Amniotic stem cell (primary cell): ENCODE data around the gene ATP6V0A1.

ENCODE experiments used
- DNase-seq: peaks from one replicate; lab custom pipeline; 2025; lab: John Stamatoyannopoulos, UW

The ATP6V0A1 gene

DNA sequence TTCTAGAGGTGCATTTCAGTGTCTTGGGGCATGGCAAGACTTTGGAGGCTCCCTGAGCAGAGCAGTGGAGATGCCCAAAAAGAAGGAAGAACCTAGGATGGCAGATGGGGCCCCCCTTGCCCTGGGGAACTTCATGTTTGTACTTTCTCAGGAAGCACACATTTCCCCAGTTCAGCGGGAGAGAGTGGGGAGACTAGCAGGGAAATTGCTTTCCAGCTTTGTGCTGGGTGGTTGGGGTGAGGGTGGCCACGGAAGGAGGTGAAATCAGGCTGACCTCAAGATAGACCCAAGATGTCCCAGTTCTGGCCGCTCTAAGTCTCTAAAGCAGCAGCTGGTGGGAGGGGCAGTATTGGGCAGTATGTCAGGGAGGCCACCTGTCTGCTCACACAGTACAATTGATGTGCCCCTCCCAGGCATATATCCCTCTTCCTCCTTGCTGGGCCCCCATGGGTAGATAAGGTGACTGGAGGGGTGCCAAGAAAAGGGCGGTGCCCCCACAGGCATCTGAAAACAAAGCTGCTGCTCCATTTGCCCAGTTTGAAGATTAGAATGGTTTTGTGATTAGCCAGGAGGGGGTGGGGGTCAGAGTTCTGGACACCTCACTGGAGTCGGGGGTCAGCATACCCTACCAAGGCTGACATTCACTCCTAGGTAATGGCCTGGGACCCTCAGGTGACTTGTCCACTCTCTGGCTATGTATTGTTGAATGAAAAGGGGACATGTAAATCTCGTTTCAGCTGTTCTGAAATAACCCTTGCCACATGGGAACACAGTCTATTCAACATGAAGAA lies 60.3 kb downstream of the ATP6V0A1 start:
- DNase-seq, result no peak

DNA sequence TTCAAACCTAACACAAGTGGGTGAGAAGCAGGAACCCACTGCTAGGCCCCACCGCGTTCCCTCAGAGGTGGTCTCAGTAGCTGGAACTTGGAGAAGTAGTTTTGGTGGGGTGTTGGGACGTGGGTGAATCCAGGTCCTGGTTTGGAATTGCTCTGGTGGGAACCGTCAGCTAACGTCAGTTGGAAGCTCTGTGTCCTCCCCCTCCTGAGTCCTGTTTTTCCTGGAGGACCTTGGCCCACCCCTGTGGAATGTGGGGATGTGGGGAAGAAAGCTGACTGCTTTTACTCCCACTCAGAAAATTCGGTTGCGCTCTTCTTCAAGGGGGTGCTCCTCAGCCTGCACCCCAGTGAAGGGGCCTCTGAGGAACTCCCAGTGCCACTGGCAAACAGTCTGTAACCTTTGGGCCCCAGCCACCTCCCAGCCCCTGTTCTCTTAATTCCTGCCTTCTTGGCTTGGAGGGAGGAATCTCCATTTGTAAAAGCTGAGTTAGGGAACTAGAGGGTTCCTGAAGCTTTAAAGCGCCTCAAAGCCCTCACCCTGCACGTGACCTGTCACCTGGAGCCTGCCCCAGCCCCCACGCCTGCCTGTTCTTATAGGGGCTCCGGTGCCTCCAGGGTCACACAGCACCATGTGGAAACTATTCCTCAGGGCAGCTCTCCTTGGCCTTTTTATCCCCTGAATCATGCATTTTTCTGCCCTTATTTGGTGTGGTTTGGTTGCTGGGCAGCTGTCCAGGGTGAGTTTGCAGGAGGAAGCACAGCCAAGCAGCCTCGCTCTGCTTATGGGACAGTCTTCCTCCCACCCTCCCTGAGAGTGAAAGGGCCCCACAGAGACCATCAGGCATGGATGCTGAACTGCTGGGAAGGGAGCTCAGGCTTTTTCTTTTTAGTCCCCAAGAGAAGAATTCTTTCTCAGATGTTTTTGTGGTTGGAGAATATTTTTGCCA lies 61.1 kb downstream of the ATP6V0A1 start:
- peak; percentile 92 for DNase-seq

DNA sequence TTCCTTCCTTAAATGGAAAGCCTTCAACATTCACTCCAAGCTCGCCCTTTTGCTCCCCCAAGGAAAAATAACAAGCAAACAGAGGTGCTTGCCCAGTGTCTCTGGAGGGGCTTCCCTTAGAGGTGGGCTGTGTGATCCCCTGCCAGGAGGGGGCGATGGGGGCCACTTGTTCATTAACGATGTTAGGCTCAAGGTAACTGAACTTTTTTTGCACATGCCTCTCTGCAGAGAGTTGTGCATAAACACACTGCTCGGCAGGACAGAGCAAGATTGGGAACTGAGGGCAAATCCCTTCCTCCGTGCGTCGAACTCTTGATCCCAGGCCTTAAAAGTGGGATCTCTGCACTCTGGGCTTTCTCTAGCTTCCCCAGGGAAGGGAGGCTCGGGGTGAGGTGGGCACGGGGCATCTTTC lies 61.9 kb downstream of the ATP6V0A1 start:
- no peak for DNase-seq

DNA sequence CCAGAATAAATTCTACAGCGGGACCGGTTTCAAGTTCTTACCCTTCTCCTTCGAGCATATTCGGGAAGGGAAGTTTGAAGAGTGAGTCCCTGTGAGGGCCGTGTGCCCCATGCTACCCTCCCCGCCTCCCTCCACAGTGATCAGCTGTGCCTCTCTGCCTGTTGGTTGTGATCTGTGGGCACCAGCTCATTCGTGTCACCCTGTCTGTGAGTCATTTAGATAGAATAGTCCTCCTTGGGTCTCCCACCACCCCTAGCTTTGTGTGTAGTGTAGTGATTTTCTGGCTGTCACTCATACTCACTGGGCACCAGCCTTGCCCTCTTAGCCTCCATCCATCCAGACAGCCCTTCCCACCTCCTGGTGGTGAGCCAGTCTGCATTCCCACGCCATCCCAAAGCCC lies 62.4 kb downstream of the ATP6V0A1 start:
- no peak for DNase-seq

DNA sequence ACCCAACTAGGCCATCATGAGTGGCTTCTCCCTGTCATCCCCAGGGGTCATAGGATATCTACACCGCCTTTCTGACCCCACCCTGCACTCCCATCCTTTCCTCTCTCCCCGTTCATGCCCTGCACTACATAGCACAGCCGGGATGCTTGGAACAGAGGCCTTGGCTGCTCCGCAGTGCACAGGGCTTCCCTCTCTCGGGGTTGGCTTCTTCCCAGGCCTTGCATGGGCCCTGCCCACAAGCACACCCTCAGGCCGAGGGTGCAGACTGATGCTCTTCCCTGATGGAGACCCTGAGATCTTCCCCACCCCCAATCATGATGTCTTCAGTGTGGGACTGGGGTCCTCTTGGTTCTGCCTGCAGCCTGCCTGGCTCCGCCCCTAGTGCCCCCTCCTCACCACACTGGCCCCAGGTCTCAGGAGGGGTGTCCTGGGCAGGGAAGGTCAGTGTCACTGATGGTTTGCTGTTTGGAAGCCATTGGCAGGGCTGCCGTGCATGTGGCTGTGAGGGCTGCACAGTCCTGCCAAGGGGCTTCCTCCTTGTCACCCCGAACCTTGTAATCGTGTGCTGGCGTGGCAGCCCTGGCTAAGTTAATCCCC lies 63.1 kb downstream of the ATP6V0A1 start:
- DNase-seq, result no peak

DNA sequence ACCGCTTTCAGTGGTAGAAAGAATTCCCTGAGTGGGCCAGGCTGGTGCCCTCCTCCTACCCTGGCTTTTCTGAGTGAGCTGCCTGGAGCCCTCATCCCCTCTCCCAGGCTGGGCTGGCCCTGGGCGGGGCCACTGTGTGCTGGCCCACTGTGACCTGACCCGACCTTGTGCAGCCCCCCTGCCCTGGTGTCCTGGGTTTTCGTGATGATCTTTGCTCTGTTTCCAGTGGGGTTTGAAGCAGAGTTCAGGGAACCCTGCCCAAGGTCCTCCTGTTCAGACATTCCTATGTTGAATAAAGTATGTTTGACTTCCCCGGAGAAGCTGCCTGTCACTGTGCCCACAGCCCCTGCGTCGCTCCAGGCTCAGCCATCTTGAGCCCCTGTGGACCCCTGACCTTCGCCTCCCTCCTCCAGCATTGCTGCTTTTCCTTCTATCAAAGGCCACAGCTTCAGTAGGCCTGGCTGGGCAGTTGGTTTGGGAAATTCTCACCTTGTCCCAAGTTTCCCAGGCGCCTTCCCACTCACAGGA lies 63.6 kb downstream of the ATP6V0A1 start:
- DNase-seq, result no peak

DNA sequence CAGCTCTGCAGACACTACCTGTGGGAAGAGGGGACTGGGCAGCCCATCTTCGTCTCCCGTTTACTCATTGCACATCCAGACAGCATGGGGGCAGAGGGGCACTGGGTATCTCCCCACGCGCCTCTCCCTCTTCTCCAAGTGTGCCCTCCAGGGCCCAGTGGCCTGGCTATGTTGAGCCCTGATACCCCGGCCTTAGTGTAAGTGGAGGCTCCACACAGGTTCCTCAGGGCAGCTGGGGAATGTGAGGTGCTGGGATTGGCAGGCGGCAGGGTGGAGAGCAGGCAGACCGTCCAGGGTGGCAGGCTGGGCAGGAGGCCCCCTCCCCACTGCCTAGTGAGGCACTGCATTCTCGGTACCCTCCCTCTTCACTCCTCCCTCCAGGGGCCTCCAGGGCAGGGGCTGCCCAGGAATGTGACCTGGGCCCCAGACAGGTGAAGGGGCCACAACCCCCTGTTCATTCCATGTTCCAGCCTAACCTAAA lies 64.2 kb downstream of the ATP6V0A1 start:
- DNase-seq, result no peak

DNA sequence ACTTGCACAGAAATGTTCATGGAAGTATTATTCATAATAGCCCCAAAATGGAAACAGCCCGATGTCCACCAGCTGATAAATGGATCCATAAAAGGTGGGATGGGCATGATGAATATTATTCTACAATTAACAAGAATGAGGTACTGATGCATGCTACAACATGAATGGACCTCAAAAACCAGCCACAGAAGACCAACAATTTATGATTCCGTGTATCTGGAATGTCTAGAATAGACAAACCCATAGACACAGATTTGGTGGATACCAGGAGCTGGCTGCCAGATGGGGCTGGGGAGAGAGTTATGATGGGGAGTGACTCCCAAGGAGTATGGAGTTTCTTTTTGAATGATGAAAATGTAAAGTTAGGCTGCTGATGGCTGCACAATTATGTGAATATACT lies 66.5 kb downstream of the ATP6V0A1 start:
- DNase-seq, result no peak

DNA sequence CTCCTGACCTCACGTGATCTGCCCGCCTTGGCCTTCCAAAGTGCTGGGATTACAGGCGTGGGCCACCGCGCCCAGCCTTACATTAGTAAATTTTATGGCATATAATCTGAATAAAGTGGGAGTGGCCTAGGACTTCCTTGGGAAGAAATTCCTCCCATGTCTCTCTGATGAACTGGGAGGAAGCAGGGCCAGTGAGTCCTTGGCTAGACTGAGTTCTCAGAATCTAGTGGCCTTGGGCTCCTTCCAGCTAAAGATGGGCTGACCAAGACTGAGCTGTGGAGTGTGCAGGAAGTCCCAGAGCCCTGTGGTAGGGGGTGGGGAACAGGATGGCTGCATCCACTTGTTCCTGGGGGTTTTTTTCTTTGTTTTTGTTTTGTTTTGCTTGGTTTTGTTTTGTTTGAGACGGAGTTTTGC lies 67.4 kb downstream of the ATP6V0A1 start:
- no peak for DNase-seq

DNA sequence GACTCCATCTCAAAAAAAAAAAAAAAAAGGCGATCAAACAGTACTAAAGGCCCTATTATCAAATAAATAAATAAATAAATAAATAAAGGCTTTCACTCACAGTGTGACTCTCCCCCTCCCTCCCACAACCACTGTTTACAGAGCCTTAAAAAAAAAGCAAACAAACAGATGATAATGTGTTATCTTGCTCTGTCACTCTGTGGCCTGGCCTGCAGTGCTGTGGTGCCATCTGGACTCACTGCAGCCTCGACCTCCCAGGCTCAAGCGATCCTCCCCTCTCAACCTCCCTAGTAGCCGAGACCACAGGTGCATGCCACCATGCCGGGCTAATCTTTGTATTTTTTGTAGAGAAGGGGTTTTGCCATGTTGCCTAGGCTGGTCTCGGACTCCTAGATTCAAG lies 69.3 kb downstream of the ATP6V0A1 start:
- no peak for DNase-seq

DNA sequence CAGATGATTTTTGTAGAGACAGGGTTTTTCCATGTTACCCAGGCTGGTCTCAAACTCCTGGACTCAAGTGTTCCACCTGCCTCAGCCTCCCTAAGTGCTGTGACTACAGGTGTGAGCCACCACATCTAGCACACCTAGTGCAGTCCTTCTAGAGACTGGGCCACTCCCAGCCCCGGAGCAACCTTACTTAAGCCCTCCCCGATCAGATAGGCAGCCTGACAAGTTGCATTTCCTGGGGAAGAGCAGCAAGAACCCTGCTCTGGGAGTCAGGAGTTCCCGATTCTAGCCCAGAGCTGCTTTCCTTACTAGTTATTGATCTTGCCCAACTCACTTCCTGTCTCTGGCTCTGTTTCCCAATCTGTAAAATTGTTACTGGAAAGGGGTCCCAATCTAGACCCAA lies 70.4 kb downstream of the ATP6V0A1 start:
- no peak for DNase-seq

DNA sequence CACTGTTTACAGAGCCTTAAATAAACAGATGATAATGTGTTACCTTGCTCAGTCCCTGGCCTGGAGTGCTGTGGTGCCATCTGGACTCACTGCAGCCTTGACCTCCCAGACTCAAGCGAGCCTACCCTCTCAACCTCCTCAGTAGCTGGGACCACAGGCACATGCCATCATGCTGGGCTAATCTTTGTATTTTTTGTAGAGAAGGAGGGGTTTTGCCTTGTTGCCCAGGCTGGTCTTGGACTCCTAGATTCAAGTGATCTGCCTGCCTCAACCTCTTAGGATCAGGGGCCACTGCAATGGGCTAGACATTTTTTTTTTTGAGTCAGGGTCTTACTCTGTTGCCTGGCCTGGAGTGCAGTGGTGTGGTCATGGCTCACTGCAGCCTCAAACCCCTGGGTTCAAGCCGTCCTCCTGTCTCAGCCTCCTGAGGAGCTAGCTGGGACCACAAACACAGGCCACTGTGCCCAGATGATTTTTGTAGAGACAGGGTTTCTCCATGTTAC lies 72.3 kb downstream of the ATP6V0A1 start:
- no peak for DNase-seq

DNA sequence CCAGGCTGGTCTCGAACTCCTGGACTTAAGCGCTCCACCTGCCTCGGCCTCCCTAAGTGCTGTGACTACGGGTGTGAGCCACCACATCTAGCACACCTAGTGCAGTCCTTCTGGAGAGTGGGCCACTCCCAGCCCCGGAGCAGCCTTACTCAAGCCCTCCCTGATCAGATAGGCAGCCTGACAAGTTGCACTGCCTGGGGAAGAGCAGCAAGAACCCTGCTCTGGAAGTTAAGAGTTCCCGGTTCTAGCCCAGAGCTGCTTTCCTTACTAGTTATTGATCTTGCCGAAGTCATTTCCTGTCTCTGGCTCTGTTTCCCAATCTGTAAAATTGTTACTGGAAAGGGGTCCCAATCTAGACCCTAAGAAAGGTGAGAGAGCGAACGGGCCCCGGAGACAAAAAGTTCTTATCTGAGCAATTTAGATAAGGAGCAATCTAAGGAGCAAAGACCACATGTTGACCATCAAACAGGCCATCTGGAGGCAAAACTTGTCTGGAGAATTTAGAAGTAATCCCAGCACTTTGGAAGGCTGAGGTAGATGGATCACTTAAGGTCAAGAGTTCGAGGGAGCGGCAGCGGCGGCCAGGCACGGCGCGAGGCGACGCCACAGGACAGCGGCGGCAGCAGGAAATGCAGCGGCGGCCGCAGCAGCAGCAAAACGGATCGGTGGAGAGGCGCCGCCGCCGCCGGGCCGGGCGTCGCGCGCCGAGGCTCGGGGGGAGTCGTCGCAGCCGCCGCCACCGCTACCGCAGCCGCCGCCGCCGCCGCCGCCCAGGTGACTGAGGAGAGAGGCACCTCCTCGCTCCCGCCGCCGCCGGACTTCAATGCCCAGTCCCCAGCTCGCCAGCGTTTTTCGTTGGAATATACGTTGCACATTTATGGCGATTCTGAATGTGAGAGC lies 73.0 kb downstream of the ATP6V0A1 start:
- DNase-seq, result no peak

DNA sequence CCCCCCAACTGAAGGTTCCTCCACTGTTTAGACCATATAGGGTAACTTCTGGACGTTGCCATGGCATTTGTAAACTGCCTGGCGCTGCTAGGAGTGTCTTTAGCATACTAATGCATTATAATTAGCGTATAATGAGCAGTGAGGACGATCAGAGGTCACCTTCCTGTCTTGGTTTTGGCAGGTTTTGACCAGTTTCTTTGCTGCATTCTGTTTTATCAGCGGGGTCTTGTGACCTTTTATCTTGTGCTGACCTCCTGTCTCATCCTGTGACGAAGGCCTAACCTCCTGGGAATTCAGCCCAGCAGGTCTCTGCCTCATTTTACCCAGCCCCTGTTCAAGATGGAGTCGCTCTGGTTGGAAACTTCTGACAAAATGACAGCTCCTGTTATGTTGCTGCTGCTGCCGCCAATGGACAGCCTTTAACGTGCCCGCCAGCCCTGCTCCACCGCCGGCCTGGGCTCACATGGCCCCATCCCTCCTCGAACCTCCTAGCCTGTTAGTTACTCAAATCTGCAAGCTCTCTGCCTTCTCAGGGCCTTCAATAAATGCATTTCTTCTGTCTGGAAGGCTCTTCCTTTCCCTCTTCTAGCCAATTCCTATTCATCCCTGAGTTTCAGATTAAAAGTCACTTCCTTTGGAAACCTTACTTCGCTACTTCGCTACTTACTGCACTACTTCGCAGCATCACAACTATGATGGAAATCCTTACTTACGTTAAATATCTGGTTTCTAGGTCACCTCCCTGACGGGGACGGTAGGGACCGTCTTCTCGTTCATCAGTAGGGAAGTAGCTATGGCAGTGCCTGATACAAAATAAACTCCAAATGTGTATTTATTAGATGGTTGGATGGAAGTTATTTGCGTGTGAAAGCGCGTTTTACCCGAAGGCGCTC lies 76.7 kb downstream of the ATP6V0A1 start:
- DNase-seq, result no peak

DNA sequence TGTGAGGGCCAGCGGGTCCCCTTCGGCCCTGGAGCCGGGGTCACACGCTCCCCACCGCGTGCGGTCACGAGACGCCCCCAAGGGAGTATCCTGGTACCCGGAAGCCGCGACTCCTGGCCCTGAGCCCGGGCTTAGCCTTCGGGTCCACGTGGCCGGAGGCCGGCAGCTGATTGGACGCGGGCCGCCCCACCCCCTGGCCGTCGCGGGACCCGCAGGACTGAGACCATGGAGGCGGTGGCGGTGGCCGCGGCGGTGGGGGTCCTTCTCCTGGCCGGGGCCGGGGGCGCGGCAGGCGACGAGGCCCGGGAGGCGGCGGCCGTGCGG lies 77.3 kb downstream of the ATP6V0A1 start, which contains the start of gene NAGLU:
TSS of gene NAGLU (plus strand) at position 194 of the 324 bp plus-strand sequence. CDS start at position 226, 32 bp downstream.
- DNase-seq, result peak; percentile 45

DNA sequence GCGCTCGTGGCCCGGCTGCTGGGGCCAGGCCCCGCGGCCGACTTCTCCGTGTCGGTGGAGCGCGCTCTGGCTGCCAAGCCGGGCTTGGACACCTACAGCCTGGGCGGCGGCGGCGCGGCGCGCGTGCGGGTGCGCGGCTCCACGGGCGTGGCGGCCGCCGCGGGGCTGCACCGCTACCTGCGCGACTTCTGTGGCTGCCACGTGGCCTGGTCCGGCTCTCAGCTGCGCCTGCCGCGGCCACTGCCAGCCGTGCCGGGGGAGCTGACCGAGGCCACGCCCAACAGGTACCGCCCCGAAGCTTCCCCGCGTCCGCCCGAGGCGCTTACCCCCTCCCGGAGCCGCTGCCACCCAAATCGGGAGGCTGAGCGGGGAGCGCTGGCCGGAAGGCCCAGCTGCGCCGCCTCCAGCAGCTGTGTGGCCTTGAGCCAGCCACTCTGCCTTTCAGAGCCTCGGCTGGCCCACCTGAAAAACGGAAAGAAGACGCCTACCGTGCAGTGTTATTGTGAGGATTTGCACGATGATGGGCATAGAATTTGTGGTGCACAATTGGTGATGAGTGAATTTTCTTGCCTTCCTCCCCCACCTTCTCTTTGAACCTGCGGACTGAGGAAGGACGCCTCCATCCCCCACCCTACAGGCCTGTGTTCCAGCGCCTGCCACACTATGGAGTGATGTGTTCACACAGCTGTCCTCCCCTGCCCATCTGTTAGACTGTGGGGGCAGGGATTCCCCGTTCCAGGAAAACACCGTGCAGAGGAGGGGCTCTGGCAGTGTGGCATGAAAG lies 77.9 kb downstream of the ATP6V0A1 start:
- no peak for DNase-seq

DNA sequence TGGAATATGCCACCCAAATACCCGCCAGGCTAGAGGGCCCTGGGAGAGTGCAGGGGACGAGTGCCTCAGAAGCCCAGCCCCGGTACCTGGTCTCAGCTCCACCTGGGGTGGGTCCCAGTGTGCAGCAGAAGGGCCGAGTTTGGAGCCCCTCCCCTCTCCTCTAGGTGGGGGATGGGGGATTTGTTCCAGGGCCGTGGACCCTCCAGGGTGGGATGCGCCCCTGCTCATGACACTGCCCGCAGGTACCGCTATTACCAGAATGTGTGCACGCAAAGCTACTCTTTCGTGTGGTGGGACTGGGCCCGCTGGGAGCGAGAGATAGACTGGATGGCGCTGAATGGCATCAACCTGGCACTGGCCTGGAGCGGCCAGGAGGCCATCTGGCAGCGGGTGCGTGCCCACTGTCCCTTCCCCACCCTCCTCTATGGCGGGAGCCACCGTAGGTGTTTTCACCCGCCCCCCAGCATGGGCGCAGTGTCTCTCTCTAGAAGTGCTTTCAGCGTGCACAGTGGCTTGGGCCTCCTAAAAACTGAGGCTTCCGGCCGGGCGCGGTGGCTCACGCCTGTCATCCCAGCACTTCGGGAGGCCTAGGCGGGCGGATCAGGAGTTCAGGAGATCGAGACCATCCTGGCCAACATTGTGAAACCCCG lies 78.6 kb downstream of the ATP6V0A1 start:
- DNase-seq, result no peak

DNA sequence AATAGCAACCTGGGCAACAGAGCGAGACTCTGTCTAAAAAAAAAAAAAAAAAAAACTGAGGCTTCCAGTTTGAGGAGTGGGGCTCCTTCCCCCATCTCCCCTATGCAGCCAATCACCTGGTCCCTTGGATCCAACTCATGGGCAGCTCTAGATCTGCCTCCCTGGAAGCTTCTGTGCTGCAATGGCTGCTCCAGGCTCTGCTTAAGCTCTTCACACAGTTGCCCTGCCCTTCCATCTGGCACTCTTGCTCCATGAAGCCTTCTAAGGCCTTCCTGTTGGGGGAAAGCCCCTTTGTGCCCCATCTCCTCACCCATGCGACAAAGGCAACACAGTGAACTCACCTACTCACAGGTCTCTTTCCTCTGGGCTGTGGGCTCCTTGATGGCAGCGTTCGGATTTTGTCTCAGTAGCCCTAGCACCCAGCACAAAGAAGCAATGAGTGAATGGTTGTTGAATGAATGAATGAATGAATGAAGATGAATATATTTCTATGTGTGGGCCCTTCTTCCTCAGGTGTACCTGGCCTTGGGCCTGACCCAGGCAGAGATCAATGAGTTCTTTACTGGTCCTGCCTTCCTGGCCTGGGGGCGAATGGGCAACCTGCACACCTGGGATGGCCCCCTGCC lies 79.3 kb downstream of the ATP6V0A1 start:
- DNase-seq, result no peak
